Fibroblast of lung (primary cell): ENCODE data around the gene CC2D2B.

Experiments used
- EZH2 ChIP-seq: IDR thresholded peaks from 2 replicates; pipeline ENCODE4 v1.5.1; 2012; ENCODE audit warnings: low read length, control low read depth, mild to moderate bottlenecking; ENCODE audit errors: missing control alignments
- TF ChIP-seq, protein P1 (sequence below), 2 donors: IDR thresholded peaks in 1 of 2; conservative IDR thresholded peaks in 1 of 2; 1 replicate in 1 of 2; 2 replicates in 1 of 2; pipeline ENCODE4 v1.5.1; 2011 to 2012; ENCODE audit warnings: low read length in 2 of 2, control low read depth in 1 of 2, inconsistent platforms in 1 of 2, low read depth in 1 of 2, mild to moderate bottlenecking in 1 of 2

DNA sequence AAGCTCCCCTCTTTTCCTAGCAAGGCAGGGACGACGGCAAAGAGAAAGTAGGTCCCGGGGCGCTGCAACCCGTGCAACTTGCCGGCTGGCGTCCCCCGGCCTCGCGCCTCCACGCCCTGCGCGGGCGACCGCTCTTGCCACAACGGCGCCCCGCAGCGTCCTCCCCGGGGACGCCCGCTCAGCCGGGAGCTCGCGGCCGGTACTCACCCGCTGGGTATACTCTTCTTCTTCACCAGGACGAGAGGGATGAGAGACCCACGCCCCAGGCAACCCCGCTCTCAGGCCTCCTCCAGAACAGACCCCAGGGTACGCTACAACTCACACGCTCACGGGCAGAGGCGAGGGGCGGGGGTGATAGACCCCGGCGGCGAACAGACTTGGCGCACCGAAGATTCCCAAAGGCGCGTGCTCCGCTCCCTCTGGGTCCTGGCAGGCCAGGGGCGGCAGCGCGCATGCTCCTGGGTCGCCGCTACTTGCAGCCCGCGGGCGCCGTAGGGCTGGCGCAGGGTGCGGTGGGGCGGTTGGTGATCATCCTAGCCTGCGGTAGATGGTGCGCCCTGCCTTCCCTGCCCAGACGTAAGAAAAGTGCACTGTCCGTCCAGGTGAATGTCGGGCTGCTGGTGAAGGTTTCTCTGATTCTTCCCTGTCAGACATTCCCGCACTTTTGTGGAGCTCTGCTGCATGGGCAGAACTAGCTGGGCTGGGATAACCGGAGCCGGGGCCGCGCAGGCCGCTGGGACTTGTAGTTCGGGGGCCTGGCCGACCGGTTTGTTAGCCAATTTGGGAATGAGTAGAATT is at the start of gene CC2D2B:
- TF ChIP-seq, protein P1, sequence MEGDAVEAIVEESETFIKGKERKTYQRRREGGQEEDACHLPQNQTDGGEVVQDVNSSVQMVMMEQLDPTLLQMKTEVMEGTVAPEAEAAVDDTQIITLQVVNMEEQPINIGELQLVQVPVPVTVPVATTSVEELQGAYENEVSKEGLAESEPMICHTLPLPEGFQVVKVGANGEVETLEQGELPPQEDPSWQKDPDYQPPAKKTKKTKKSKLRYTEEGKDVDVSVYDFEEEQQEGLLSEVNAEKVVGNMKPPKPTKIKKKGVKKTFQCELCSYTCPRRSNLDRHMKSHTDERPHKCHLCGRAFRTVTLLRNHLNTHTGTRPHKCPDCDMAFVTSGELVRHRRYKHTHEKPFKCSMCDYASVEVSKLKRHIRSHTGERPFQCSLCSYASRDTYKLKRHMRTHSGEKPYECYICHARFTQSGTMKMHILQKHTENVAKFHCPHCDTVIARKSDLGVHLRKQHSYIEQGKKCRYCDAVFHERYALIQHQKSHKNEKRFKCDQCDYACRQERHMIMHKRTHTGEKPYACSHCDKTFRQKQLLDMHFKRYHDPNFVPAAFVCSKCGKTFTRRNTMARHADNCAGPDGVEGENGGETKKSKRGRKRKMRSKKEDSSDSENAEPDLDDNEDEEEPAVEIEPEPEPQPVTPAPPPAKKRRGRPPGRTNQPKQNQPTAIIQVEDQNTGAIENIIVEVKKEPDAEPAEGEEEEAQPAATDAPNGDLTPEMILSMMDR (conservative IDR thresholded peaks at IDR 0.05 in 1 of 2, IDR thresholded peaks at IDR 0.05 in 1 of 2; ENCODE audit: low read depth in 1 of 2, low read length in 2 of 2): no peak
- TF ChIP-seq EZH2: no peak
